Central memory CD4-positive, alpha-beta T cell (primary cell): Measurements from ENCODE around the gene NDUFS8.
"Not testable (repeated sequence)": the region's sequence is repeated elsewhere in the genome, so short reads cannot be mapped to it uniquely, and the experiment has no call there.

Experiments
- DNase-seq: peaks from one replicate; pipeline ENCODE4 v3.0.0; 2022
- total RNA-seq, 3 experiments: gene quantifications; one replicate each; lab custom pipeline; 2026; lab: John Stamatoyannopoulos, UW

NDUFS8 gene
- 32.6 to 57.7 (median 41.0) reads per million in 3 experiments for total RNA-seq

DNA sequence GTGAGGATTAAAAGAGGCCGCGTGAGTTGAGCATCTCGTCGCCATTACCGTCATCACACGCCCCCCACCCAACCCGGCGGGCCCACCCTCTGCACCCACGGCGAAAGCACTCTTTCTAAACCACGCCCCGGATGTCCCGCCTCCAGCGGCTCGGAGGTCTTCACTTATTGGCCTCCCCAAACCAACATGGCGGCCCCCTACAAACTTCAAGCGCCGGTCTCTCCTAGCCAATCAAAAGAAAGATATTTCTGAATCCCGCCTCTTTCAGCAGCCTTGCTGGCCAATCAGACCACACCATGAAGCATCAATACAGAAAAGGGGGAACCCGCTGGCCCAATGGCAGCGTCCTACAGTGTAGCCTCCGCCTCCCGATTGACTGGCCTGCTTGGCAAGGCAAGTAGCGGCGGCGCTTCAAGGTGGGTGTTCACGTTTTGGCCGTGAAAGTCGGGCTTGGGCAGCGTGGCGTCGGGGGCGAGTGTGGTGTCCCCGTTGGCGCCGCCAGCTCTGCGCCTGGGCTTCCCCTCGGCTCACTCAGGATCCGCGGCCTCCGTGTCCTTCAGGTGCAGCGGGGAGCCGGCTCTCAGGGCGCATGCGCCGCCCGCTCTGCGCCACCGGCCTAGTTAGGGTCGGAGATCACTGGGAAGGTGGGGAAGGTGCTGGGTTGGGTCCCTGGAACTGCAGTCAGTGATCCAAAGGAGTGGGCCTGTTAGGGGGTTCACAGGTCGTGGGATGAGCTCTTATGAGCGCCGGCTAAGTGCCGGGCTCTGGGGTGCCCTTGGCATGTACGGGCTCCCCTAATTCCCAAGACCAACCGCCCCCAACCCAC, at the start of gene NDUFS8:
TSS of gene NDUFS8 (plus strand) at position 364 of the 826 bp plus-strand sequence. CDS start 1,471 bp downstream, outside the sequence.
- DNase-seq: peak; percentile 98

DNA sequence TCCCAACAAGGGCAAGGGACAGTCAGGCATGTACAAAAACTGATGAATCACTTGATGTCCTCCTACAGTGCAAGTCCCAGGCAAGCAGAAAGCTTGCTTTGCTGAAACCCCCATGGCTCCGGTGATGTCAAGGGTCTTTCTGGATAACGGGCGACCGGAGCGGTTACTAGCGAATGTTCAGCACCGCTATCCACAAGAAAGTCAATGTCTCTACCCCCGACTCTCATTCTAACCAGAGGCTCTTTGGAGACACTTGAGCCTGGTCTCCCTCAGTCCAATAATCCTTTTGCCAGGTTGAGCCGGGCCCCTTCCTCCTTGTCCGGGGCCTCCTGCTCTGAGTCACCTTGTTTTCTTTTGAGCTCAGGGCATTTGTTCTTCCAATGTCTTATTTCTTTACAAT, 49.3 kb upstream of the NDUFS8 start:
- DNase-seq: not testable (repeated sequence)

DNA sequence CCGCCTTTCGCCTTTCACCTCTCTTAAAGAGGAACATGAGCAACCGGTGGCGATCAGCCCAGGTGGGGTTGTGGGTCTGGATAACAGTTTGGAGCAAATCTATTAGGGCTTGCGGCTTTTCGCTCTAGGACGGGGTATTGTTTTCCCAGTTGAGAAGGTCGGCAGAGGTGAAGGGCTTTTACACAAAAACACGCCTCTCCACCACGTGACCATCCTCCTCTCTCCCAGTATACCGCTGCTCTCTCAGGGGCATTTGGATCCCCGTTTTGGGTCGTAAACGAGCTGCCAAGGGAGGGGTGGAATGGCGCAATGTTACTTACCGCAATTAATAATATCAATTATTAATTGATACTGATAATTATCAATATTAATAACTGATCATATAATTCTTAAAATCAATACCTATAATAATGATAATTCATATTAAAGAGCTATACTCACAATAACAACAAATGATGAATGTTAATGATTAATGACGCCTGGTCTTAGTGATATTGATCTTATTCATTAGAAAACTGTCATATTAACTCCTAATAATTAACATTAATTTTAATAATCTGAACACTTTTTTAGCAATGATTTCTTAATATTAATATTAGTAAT, 48.1 kb upstream of the NDUFS8 start:
- not testable (repeated sequence) for DNase-seq

DNA sequence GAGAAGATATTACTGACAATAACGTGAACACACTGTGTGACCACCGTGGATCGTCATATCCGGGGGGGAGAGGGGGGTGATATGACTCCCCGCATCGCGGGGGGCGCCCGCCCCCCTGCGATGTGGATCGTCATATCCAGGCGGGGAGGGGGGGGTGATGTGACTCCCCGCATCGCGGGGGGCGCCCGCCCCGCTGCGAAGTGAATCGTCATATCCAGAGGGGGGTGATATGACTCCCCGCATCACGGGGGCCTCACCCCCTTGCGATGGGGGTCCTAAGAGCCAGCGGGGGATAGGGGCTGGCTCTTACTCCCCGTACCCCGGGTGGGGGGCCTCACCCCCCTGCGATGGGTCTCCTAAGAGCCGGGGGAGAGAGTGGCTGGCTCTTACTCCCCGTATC, 46.5 kb upstream of the NDUFS8 start:
- DNase-seq: no peak

DNA sequence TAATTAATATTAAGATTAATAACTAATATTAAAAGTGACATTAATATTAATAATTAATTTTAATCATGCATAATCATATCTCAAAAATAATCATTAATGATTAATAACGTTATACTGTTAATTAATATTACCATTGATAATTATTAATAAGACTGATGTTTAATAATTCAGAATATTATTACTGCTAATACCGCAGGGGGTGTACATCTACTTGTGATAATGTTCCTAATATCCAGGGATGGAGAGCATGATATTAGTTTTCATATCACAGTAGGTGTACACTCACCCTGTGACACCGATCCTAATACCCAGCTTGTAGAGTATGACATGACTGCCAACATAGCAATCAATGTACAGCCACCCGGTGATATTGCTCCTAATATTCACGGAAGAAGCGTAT, 45.2 kb upstream of the NDUFS8 start:
- DNase-seq: not testable (repeated sequence)

DNA sequence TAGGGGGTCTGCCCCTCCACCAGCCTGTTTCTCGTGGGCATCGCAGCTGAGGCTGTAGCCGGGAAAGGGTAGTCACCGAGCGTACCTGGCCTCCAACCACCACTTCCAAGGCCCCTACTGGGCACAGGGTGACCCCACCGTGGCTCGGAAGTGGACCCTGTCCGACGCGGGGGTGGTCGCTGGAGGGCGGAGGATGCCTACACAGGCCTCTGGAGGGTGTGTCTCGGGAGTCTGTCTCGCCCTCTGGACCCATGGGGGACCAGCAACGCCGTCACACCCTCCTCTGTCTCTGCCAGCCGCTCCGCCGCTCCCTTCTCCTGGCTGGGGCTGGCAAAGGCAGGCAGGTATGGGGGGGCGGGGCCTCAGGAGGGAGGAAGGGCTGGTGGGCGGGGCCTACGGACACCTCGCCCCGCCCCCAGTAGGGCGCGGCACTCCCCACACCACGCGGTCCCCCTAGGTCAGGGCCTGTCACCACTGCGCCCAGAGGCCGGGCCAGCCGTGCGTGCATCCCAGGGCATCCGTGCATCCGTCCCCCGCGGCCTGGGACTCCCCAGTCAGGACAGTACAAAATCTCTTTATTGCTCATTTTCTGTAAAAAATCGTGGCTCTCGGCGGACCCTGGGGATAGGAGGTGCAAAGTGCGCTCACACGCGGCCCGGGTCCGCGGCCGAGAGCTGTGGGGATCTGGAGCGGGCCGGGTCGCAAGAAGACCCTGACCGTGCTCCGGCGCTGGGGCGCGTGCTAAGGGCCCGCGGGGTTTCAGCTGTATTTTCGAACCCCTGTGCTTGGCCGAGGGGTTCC, 39.7 kb upstream of the NDUFS8 start:
- not testable (repeated sequence) for DNase-seq

DNA sequence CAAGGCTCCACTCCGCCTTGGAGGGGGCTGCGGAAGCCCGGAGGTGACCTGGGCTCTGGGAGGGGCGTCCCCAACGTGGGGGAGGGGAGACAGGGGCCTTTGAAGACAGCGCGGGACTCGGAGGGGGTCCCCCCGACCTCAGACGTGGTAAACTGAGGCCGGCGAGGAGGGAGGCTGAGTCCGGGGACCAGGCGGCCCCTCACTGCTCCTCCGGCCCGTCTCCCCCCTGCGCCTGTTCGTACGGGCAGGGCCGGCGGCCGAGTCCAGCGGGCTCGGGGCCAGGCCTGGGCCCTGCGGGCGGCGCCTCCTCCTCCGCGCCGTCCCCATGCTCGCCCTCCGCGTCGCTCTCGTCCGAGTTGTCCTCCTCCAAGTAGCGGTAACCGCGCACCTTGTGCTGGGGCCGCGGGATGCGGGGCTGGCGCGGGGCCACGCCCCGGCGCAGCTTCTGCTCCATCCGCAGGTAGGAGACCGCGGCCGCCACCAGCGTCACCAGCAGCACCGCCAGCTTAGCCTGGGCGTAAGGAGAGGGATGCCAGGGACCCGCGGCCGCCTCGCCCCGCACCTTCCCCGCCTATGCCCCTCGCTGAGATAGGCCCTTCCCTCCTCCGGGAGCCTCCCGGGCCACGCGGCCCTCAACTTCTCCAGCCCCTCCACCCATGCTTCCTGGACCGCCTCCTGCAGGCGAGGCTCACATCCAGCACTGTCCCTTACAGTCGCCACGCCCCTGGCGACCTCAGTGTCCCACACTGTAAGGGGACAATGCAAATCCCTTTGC, 38.9 kb upstream of the NDUFS8 start:
- DNase-seq: not testable (repeated sequence)

DNA sequence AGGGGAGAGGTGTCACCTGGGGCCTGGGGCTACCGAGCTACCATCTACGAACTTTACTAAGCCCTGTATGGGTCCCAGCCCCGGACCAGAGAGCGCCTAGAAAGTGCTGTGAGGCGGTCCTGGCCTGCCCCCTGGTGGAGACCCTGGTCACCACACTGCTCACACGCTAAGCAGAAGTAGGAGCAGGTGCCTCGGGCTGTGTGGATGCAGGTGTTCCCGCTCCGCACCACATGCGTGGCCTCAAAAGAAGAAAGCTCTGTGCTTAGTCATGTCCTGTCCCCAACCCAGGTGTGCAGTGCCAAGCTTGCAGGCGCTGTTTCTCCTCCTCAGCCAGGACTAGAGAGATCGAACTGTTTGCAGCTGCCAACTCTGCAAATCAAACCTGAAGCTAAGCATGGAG, 36.7 kb upstream of the NDUFS8 start:
- DNase-seq: peak; percentile 48

DNA sequence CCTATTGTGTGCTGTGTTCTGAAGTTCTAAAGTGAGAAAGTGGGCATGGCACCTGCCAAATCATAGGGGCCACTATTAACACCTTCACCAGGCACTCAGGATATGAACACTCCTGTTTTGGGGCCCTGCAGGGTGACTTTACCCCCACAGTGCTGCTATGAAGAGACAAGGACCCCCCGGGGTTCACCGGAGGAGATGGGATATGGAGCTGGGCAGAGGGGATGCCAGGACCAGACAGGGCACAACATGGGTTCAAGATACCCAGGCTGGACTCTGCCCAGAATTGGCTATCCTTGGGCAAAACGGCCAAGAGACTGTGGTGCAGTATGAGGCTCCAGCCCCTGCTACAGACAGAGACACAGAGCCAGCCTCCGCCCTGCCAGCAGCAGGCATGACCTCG, 36.1 kb upstream of the NDUFS8 start:
- not testable (repeated sequence) for DNase-seq

DNA sequence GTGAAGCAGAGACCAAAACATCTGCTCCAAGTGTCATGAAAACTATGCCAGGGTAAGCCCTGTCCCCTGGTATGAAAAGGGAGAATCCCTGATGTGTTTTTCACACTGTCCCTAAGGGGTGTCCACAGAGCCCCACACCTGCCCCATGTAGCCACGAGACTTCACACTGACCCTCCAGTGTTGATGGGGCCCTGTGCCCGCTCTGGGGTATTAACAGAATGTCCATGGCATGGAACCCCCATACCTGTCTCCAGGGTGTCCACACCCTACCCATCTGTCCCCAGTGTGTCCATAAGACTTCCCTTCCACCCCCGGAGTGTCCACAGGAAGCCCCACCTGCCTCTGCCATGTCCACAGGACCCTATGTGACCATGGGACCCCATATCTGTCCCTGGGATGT, 35.4 kb upstream of the NDUFS8 start:
- DNase-seq: not testable (repeated sequence)

DNA sequence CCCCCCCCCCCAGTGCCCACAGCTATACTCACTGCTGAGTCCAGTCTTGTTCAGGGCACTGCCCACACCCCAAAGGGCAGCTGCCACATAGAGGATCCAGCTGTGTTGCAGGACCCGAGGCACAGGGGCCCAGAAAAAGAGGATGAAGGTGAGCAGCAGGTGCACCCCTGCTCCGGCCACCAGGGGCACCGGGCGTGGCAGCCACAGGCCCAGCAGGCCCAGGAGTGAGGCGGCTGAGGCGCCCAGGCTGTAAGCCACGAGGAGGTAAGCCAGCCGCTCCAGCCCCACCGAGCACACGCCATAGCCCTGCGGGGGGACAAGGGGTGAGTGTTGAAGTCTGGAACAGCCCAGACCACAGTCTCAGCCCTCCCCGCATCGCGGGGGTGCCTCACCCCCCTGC, 34.9 kb upstream of the NDUFS8 start:
- not testable (repeated sequence) for DNase-seq

DNA sequence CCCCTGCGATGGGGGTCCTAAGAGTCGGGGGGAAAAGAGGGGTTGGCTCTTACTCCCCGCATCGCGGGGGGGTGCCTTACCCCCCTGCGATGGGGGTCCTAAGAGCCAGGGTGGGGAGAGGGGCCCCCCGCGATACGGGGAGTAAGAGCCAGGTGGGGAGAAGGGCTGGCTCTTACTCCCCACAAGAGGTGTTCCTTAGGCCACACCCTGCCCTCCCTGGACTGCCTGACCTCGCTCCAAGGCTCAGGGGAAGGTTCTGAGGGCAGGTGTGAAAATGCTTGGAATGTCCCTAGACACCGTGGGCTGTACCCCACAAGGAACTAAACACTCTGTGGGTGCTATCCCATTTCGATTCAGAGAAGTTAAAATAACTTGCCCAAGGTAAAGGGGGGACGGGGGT, 34.4 kb upstream of the NDUFS8 start:
- no peak for DNase-seq

DNA sequence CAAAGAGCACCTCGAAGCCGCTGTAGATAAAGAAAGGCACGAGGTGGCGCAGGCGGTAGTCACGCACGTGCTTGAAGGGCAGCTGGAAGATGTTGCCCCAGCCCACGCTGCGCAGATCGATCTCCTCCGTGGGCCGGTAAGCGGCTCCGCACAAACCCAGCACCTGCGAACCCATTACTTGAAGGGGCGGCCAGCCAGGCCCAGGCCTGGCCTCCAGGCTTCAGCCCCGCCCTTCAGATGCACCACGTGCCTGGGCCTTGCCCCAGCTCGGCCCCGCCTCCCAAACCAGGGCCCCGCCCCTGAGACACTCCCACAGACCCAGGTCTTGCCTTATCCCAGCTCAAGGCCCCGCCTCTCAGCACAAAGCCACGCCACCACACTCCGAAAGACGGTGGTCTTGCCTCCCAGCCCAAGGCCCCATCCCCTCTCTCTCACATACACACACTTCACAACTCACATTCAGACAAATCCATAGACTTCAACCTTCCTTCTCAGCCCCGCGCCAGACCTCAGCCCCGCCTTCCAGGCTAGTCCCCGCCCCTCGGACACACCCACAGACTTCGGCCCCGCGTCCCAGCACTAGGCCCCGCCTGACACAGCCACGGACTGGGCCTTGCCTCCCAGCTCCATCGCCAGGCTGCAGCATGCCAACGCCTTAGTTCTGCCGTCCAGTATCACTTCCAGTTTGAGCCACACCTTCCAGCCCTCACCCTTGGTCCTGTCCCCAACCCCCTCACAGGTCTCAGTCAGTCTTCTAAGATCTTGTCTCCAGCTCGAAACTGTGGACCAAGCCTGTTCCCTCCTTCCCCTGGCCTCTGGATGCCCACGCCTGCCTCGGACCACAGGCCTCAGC, 33.6 kb upstream of the NDUFS8 start:
- DNase-seq: no peak

DNA sequence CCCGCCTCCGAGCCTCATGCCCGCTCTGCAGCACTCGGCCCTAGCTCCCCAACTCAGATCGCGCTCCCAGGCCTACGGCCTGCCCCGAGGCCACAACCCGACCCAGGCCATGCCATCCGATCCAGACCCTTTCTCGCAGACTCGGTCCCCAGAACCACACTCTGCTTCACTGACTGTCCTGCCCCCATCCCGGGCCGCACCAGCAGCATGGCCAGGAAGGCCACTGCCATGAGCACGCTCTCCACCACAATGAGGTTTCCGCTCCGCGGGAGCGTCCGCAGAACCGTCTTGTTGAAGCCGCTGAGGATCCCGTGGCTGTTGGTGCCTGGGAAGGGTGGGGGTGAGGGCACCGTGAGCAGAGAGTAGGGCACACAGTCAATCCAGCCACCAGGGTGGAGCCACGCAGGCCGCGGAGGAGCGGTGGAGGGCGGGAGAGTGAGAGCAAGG, 33.0 kb upstream of the NDUFS8 start:
- DNase-seq: no peak

DNA sequence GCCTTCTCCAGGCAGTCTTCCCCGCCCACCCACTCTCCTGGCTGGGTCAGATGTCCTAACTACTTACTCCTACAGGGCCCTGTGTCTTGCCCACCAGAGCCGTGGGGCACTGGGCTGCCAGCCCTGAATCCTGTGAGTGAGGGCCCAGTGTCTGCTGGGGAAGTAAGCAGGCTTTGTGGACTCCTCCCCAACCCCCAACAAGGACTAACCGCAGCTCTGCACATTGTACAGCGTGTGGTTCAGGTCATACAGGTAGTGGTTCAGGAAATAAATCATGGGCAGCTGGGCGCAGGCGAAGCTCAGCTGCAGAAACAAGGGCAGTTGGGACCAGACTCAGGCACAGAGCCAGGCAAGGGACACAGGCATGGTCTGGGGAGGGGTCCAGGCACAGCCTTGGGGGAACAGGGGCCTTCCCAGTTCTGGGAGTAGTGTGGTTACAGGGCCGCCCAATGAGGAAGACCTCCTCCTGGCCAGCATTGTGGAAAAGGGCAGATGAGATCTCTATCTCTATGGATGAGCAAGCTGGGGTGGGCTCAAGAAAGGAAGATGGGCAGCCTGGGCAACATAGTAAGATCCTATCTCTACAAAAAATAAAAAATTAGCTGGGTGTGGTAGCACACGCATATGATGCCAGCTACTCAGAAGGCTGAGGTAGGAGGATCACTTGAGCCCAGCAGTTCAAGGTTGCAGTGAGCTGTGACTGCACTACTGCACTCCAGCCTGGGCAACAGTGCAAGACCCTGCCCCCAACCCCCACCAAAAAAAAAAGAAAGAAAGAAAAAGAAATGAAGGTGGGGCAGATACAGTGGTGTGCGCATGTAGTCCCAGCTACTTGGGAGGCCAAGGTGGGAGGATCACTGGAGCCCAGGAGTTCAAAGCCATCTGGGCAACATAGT, 32.1 kb upstream of the NDUFS8 start:
- peak; percentile 27 for DNase-seq

DNA sequence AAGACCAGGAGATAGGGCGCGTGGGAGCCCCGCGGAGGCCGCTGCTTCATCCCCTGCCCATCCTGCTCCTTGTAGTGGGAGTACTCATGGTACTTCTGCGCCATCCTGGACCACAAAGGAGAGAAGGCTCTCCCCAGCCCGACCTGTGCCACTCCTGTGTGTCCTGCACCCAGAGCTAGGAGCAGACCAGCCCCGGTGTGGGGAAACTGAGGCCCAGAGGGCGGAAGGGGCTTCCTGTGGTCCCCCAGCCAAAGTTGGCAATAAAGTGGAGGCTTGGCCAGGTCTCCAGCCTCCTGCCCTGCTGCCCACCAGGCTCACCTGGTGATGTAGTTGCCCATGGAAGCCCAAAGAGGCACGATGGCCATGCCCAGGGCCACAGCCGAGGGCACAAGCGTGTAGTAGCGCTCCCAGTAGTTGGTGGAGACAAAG, 31.3 kb upstream of the NDUFS8 start:
- DNase-seq: no peak

DNA sequence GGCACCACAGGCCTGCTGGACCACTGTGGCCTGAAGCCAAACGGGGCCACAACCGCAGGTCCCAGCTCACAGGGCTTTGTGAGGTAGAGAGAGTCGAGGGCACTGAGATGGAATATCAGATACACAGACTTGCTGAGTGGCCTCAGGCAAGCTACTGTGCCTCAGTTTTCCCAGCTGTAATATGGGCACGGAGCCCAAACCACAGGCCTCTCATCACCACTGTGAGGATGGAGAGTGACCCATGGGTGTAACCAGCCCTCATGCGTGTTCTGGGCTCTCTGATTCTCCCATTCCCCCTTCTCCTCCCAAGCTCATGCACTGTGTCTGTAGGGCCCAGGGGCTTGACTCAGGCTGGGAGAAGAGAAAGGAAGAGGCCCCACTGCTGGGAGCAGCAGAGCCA, 30.8 kb upstream of the NDUFS8 start:
- DNase-seq: no peak

DNA sequence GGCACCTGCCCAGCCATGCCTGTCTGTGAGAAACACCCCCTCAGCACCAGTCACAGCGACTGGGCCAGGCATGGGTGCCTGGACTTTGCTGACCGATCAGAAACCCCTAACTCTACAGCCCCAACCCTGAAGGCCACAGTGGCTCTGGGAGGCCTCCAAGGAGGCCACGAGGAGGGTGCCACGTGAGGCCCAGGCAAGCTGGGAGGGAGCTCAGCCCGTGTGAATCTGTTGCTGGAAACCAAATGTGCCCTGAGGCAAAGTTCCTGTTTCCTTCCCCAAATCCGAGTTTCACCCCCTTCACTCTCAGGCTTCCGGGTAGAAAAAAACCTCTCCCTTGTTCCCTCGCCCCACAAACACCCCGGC, 27.9 kb upstream of the NDUFS8 start:
- no peak for DNase-seq

DNA sequence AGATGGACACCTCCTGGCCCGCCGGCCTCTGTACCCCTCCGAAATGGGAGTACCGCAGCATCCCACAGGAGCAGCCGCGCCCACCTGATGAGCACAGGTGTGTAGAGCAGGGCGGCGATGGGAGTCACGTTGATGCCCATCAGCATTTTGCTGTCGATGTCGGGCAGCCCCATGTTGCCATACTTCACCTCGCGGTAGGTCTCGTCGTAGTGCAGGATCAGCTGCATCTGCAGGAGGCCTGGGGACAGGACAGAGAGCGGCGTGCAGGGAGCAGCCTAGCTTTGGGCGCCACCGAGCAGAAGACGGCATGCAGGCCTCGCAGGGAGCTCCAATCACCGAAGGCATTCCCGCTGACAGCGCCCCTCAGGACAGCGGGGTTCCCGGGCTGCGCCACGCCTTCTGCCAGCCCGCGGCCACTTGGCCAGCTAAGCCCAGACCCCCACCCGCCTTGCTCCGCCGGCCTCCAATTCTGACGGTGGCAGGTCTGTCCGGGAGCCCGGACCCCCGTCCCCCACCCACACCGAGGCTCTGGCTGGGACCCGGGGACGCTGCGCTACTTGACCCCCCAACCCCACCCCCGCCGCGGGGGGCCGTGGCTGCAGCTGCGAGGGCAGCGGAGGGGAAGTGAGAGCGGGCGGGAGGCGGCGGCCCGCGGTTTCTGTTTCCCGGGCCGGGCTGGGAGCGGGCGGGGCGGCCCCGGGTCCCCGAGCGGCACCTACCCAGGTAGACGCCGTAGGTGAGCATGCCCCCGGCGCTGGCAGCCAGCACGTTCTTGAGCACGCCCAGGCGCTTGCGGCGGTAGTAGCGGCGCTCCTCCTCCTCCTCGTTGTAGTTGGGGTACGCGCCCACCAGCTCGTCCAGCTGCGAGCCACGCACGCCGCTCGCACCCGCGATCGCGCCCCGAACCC, 27.3 kb upstream of the NDUFS8 start:
- peak; percentile 64 for DNase-seq
